HG02588 (cell line): ENCODE measurements around the gene LAD1.

Experiments used
- ATAC-seq: cut with Tn5 transposase; IDR thresholded peaks from one replicate; pipeline ENCODE4 v1.9.1; 2021; ENCODE audit warnings: mild to moderate bottlenecking, moderate library complexity; ENCODE audit not compliant: unreplicated experiment

Gene LAD1

DNA sequence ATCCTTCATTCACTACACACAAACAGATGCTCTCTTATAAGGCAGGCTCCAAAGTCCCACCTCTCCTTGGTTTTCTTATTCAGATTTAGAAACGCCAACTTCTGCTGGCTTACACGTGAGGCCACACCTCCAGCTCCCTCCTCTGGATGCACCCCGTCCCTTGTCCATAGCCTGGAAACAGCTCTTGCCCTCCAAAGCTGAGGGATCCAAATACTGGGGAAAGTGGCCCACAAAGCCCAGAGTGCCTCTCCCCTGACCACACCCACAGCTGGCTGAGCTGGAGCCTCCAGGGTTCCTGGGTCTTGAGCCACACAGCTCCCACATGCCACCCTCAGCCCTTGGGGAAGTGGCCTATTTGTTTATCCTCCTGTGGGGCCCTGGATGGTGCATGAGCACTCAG is 4.5 kb downstream of the LAD1 start:
- no peak for ATAC-seq

DNA sequence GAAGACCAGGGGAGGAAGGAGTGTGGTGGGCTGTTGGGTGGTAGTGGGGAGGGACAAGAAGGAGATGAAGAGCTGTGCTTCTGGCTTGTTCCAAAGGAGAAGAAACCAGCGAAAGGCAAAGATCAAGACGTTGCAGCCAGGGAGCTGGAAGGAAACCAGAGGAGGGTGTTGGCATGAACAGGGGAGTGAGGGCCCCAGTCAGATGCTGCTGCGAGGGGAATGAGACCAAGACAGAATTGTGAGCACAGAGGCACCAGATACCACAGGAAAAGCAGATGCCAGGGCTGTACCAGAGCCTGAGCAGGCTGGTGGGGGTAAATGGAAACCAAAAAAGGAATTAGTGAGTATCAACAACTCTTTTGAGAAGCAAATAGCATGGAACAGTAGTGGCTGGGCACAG is 6.0 kb downstream of the LAD1 start:
- ATAC-seq = no peak

DNA sequence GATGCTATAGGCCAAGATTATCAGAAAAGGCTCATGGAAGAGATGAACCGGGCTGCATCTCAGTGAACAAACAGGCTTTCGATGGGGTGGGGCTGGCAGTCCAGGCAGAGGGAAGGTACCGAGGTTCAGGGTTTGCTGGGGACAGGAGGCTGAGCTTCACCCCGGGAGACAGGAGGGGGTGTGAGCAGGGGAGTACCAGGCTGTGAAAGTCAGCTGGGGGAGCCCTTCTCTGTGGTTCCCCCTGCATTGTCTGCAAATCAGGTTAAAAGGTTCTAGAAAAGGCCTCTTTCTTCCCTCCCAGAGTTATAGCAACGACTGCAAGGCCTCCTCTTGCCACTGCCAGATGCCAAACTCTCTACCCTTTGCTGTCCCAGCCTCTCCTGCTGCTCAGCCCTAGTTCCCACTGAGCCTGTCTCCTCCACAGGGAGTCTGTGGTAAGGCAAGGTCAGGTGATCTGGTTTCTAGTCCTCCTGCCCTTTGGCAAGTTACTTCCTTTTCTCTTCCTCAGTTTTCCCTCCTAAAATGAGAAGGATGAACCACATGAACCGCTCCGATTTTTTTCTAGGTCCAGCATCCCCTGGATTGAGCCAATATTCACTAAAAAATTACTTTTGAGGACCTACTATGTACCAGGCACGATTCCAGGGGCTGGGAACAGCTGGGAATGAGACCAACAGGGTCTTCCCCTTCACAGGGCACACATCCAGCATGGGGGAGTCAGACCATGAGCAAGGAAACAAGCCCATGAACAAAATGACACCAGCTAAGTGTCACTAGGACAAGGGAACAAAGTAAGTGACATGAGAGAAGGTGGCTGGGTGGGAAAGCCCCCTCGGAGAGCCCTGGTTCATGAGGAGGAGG is 7.2 kb downstream of the LAD1 start:
- no peak for ATAC-seq

DNA sequence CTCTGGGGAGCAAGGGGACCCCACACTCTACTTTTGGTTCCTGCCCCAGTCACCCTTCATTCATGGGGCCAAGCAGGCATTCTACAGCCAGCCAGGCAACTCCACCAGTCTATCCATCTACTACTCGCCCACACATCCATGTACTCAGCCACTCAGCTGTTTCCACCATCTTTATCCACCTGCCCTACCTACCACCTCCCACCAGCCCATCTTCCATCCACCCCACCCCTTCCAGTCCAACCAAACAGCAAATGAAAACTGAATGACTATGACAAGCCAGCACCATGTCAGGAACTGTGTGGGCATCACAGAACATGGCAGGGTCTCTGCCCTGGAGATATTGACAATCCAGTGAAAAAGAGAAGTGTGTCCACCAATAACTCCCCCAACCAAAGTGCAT is 7.9 kb downstream of the LAD1 start:
- ATAC-seq = no peak

GRCh38 chr1:201389051-201389450 is 10.1 kb downstream of the LAD1 start:
- ATAC-seq = no peak

DNA sequence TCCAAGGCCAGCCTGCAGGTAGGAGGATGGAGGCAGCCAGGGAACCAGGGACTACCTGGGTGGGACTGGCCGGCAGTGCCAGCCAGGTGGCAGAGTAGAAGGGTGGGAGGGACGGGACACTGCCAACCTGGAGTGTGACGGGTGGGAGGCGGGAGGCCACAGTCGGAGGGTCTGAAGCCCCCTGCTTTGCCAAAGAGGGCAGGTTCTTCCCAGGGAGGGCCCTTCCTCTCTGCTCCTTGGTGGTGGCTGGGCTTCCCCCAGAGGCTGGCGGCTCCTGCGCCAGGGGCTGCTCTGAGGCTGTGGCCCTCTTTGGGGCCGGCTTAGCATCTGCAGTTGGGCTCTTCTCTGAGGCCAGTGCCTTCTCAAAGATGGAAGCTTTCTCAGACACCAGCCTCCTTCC is 12.9 kb downstream of the LAD1 start:
- ATAC-seq = no peak

GRCh38 chr1:201385299-201385891 is 13.7 kb downstream of the LAD1 start:
- ATAC-seq = peak; percentile 76

DNA sequence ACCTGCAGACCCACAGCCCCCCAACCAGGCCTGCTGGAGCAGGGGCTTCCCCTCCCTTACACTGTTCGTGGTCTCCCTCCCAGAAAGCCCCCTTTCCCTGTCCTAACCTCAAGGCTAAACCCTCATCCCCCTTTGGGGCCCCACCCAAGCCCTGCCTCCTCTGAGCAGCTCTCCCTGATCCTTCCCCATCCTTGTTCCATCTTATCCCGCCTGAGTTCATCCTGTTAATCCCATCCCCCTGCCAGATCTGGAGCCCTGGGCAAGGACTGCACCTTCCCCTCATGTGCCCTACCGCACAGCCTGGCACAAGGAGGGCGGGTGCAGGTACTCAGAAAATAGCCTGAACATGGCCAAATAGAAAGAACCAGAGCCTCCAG is 14.7 kb downstream of the LAD1 start:
- ATAC-seq = no peak

GRCh38 chr1:201383647-201384405 is 15.3 kb downstream of the LAD1 start:
- ATAC-seq = no peak

DNA sequence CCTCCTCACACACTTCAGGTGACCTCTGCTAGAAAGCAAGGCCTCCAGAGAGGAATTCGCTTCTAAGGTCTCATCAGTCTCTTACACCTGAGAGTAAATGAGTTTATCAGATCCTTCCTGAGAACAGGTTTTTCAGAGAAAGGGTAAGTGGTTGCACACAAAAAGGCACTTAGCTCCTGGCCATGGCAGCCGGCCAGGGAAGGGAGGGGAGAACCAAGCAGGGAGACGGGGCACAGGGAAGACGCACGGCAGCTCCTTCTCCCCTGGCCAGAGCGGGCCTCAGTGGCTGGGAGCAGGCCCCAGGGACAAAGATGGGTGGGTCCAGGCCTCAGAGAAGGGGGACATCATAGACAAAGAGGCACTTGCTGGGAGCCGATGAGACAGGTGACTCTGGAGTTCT is 18.0 kb downstream of the LAD1 start:
- ATAC-seq = no peak

GRCh38 chr1:201379733-201380242 is 19.3 kb downstream of the LAD1 start:
- ATAC-seq = no peak

DNA sequence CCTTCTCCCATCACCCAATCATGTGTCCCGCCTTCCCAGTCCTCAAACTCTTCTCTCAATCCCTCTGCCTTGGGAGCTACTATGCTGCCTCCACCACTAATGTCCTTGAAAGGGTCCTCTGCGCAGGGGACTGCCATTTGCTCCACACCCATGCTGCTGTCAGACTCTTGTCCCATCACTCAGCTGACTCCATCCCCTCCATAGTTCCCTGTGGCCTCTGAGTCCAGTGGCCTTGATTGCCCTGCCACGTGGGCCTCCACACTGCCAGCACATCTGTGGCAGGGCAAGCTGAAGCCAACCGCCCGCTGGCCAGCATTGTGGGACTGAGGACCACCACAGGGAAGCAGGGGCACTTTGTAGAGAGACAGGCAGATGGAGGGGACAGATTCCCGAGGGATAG is 20.3 kb downstream of the LAD1 start:
- ATAC-seq = no peak

- ATAC-seq = no peak
These were observed 21.5 kb downstream of the LAD1 start, which contains the start of gene TNNT2 for GRCh38 chr1:201377611-201378092. Gene TNNT2 (minus strand): TSS chr1:201377680. CDS start chr1:201373254, 4,426 bp downstream.

DNA sequence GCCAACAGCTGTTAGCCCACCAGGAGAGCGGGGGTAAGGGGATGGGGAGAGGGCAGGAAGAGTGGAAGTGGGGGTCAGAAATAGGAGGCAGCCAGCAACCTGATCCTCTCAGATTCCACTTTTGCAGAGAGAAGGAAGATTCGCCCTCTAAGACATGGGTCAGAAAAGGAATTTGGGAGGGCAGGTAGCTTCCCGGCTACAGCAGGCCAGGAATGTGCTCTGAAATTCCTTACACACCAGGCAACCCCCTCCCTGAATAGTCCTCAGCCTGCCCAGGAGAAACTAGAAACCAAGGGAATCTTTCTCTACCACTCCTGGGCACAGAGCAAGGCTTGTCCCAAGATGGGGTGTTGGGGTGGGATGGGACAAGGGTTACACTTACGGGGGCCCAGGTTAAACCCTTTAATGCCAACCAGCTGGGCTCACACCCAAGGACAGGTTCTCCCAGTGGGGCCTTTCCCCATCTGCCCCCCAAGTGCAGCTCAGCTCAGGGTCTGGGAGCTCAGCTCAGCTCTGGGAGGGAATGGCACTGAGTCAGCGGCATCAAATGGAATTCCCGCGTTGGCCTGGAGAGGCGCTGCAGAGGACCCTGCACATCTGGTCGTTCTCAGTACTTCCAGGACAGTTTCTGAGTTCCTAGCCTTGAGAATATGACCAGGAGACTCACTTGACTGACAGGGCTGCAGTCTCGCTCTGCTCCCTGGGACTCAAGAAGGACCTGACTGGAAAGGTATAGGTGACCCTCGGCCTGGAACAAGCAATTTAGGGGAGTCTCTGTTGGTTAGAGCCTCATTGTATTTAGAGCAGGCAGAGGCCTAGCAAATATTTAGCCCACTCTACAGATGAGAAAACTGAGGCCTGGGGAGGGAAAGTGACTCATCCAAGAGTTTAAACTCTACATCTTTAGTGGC is 22.4 kb downstream of the LAD1 start:
- no peak for ATAC-seq

GRCh38 chr1:201376107-201376463 is 23.0 kb downstream of the LAD1 start:
- ATAC-seq = no peak

- ATAC-seq = no peak
These were observed 24.0 kb downstream of the LAD1 start for GRCh38 chr1:201375169-201375568.

- no peak for ATAC-seq
These were observed 24.8 kb downstream of the LAD1 start for GRCh38 chr1:201374364-201374763.

DNA sequence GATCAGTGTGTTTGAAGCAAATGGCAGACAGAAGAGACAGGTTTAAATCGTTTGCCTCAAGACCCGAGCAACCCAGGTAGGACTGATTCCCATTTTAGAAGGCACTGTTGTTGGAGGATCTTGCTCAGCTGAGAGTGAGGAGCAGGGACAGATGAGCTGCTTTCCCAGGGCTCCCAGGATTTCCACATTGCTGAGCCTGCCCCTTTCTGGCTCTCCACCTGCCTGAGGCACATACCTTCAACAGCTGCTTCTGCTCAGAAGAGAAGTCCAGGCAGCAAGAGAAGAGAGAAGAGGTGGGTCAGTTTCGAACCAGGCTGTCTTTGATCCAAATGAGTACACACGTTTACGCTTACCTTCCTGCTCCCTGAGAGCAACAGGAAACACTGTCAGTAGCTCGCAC is 27.3 kb downstream of the LAD1 start:
- no peak for ATAC-seq

DNA sequence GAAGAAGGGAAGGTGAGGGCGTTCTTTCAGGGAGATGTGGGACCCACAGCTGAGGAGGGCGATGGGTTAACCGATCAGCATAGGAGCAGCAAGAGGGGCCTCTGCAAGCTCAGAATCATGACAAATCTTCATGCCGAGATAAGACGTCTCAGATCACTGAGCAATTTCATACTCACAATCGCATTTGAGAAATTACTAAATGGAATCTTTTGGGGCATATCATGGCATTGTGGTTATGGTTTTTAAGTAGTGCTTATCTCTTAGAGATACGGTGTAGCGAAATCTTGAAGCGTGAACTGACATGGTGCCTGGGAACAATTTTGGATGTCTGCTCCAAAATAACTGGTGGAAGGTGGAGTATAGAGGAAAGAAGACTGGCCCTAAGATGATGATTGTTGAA is 27.8 kb downstream of the LAD1 start:
- no peak for ATAC-seq

DNA sequence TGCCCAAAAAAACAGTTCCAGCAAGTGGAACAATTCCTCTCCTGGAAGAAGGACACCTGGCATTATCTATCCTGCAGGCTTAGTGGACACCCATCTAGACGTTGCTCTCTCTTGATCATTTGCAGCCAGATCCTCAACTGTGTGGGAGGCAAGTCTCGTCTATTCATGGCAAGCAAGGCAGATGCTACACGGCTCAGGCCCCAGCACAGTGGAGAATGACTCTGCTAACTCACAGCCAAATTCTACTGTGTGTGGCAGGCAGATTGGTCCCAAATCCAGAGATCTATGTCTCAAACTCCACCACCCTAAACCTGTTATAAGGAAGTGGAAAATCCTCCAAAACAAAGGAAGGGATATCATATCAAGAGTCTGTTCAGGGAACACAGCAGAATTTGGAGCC is 28.6 kb downstream of the LAD1 start:
- no peak for ATAC-seq

DNA sequence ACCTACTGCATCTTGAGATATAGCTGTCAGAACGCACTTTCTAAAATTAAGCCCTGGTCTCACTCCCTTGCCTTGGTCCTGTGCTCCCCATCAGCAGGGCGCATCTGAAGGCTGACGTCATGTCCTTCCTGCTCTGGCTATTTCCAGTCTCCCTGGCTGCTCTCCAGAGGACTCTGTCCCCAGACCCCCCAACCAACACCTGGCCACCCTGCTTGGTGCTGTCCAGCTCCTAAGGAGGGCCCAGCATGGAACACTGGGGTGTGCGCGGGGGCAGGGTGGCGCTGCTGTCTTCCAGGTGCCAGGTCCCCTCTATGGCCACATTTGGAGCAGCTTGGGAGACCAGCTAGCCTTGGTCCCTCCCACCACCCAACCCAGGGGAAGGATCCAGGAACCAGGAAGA is 29.9 kb downstream of the LAD1 start:
- no peak for ATAC-seq
